OCI-LY3 (cell line): ENCODE data around the gene RPA1.

ENCODE experiments used
- H2AFZ ChIP-seq: fragments of 200-600, 300-600 bp; shearing (Covaris generic); 2 replicates; pipeline ENCODE4 v1.6.0; 2014; ENCODE audit warnings: antibody characterized with exemption, low read depth, low read length
- H3K27ac ChIP-seq: fragments of 200-600, 300-600 bp; sonication (generic); 2 replicates; pipeline ENCODE4 v1.5.1; 2014; ENCODE audit warnings: mild to moderate bottlenecking, low read length, moderate library complexity, mixed read lengths
- H3K27me3 ChIP-seq: fragments of 200-600, 300-600 bp; sonication (generic); 2 replicates; pipeline ENCODE4 v1.6.1; 2014; ENCODE audit warnings: low read depth, low read length, mixed read lengths
- H3K36me3 ChIP-seq: fragments of 200-600, 300-600 bp; sonication (generic); replicated peaks from 2 replicates; pipeline ENCODE3; 2014; ENCODE audit warnings: low read depth, low read length, mixed read lengths
- H3K4me1 ChIP-seq: fragments of 300-600, 200-600 bp; sonication (generic); 2 replicates; pipeline ENCODE4 v1.6.1; 2014; ENCODE audit warnings: low read length, mixed read lengths
- H3K4me2 ChIP-seq: fragments of 200-600, 300-600 bp; sonication (generic); 2 replicates; pipeline ENCODE4 v1.6.1; 2014; ENCODE audit warnings: low read length, mixed read lengths
- H3K4me3 ChIP-seq: fragments of 300-600, 200-600 bp; sonication (generic); 2 replicates; pipeline ENCODE4 v1.5.1; 2014; ENCODE audit warnings: antibody characterized with exemption, mild to moderate bottlenecking, low read length, moderate library complexity
- H3K79me2 ChIP-seq: fragments of 300-600, 200-600 bp; shearing (Covaris generic); 2 replicates; pipeline ENCODE4 v1.6.1; 2014; ENCODE audit warnings: mild to moderate bottlenecking, low read length, mixed read lengths
- H3K9ac ChIP-seq: fragments of 300-600, 200-600 bp; shearing (Covaris generic); 2 replicates; pipeline ENCODE4 v1.6.0; 2014; ENCODE audit warnings: mild to moderate bottlenecking, low read length, moderate library complexity
- H3K9me3 ChIP-seq: fragments of 200-600, 300-600 bp; shearing (Covaris generic); 2 replicates; pipeline ENCODE4 v1.6.1; 2014; ENCODE audit warnings: low read length, mixed read lengths; ENCODE audit not compliant: insufficient read depth
- H4K20me1 ChIP-seq: fragments of 200-600, 300-600 bp; sonication (generic); 2 replicates; pipeline ENCODE4 v1.6.1; 2016; ENCODE audit warnings: low read length, mixed read lengths; ENCODE audit not compliant: insufficient read depth
- CTCF ChIP-seq: fragments of 200-600, 300-600 bp; sonication (generic); IDR thresholded peaks from 2 replicates; pipeline ENCODE4 v1.5.1; 2014; ENCODE audit warnings: antibody characterized with exemption, low read length, low read depth
- EZH2phosphoT487 ChIP-seq: fragments of 200-600 bp; shearing (Covaris generic); IDR thresholded peaks from 2 replicates; pipeline ENCODE4 v1.6.1; 2018; ENCODE audit warnings: antibody characterized with exemption, mixed run types, low read depth

The RPA1 gene

GRCh38 chr17:1865252-1866037, 35.6 kb downstream of the RPA1 start:
- H3K27me3 ChIP-seq, result no peaks in the 10 kb centered on the region
- H3K9ac ChIP-seq, result no peak overlapping the region
- H2AFZ ChIP-seq, result no peak overlapping the region
- H3K4me3 ChIP-seq, result no peak overlapping the region
- no peak overlapping the region for H3K27ac ChIP-seq
- no peaks in the 10 kb centered on the region for H3K4me1 ChIP-seq
- peaks cover 10% of the 10 kb centered on the region for H3K36me3 ChIP-seq
- H3K9me3 ChIP-seq, result no peaks in the 10 kb centered on the region
- TF ChIP-seq EZH2phosphoT487 (no peak), CTCF (peak; percentile 60)
- H3K79me2 ChIP-seq, result no peaks in the 10 kb centered on the region
- H3K4me2 ChIP-seq, result no peak overlapping the region
- H4K20me1 ChIP-seq, result no peaks in the 10 kb centered on the region

DNA sequence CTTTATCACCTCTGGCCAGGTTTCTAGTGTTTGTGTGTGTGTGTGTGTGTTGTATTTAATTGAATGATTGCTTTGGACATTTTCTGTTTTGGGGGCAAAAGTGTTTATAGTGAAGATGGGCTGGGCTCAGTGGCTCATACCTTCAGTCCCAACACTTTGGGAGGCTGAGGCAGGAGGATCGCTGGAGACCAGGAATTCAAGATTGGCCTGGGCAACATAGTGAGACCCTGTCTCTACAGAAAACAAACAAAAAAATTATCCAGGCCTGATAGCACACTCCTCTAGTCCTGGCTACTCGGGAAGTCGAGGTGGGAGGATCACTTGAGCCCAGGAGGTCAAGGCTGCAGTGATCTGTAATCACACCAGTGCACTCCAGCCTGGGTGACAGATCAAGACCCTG, 37.5 kb downstream of the RPA1 start:
- no peaks in the 10 kb centered on the region for H3K9me3 ChIP-seq
- no peak overlapping the region for H3K27ac ChIP-seq
- H3K4me1 ChIP-seq, result no peaks in the 10 kb centered on the region
- no peak for TF ChIP-seq CTCF
- no peak for TF ChIP-seq EZH2phosphoT487
- peaks cover 4% of the 10 kb centered on the region for H3K36me3 ChIP-seq
- no peak overlapping the region for H3K4me3 ChIP-seq
- H2AFZ ChIP-seq, result no peak overlapping the region
- H3K27me3 ChIP-seq, result no peaks in the 10 kb centered on the region
- no peaks in the 10 kb centered on the region for H4K20me1 ChIP-seq
- H3K9ac ChIP-seq, result no peak overlapping the region
- H3K79me2 ChIP-seq, result no peaks in the 10 kb centered on the region
- no peak overlapping the region for H3K4me2 ChIP-seq

GRCh38 chr17:1868090-1868489, 38.3 kb downstream of the RPA1 start:
- H3K4me2 ChIP-seq, result no peak overlapping the region
- H3K79me2 ChIP-seq, result no peaks in the 10 kb centered on the region
- H3K27me3 ChIP-seq, result no peaks in the 10 kb centered on the region
- H3K9me3 ChIP-seq, result no peaks in the 10 kb centered on the region
- H3K36me3 ChIP-seq, result peaks cover 7% of the 10 kb centered on the region
- no peak overlapping the region for H2AFZ ChIP-seq
- H3K4me1 ChIP-seq, result no peaks in the 10 kb centered on the region
- H3K4me3 ChIP-seq, result no peak overlapping the region
- no peaks in the 10 kb centered on the region for H4K20me1 ChIP-seq
- TF ChIP-seq CTCF (no peak), EZH2phosphoT487 (no peak)
- H3K9ac ChIP-seq, result no peak overlapping the region
- no peak overlapping the region for H3K27ac ChIP-seq

- Histone ChIP-seq H3K27me3 (no peaks in the 10 kb centered on the region), H3K4me2 (no peak overlapping the region), H3K9me3 (no peaks in the 10 kb centered on the region), H3K27ac (no peak overlapping the region), H2AFZ (no peak overlapping the region), H3K9ac (no peak overlapping the region), H3K4me1 (no peaks in the 10 kb centered on the region), H3K36me3 (peaks cover 11% of the 10 kb centered on the region), H3K79me2 (no peaks in the 10 kb centered on the region), H3K4me3 (no peak overlapping the region), H4K20me1 (no peaks in the 10 kb centered on the region)
- TF ChIP-seq EZH2phosphoT487 (no peak), CTCF (no peak)
These were observed 40.8 kb downstream of the RPA1 start for GRCh38 chr17:1870592-1870991.
